HG02610 (cell line): ENCODE results near the gene HSFX3.
"Not testable (repeated sequence)": the region's sequence is repeated elsewhere in the genome, so short reads cannot be mapped to it uniquely, and the experiment has no call there.

ENCODE experiments used
- ATAC-seq: cut with Tn5 transposase; IDR thresholded peaks from one replicate; pipeline ENCODE4 v1.9.1; 2021; ENCODE audit warnings: mild to moderate bottlenecking, moderate library complexity; ENCODE audit not compliant: unreplicated experiment

HSFX3 gene

DNA sequence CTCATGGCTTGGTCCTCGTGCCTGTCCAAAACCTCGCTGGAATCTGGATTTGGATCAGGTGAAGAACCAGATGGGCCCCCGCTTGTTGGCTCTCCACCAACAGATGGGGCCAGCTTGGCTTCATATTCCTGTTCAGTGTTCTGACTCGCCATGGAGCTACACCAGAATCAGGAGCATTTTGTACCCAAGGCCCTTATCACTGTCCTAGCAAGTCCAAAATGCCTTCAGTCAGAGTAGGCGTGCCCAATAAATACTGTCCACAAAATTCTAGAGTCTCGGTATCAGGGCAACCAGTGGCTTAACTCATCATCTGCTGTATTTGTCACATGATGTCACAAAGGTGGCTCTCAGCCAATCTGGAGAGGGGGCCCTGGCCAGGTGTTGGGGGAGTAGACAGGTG lies at the start of gene HSFX3:
Gene HSFX3, minus strand, starts transcription at position 224 of the 400 bp plus-strand sequence. Its CDS starts 72 bp downstream, at position 152.
- not testable (repeated sequence) for ATAC-seq

- not testable (repeated sequence) for ATAC-seq
Measured at GRCh38 chrX:149598603-149599002, 48.9 kb upstream of the HSFX3 start.

DNA sequence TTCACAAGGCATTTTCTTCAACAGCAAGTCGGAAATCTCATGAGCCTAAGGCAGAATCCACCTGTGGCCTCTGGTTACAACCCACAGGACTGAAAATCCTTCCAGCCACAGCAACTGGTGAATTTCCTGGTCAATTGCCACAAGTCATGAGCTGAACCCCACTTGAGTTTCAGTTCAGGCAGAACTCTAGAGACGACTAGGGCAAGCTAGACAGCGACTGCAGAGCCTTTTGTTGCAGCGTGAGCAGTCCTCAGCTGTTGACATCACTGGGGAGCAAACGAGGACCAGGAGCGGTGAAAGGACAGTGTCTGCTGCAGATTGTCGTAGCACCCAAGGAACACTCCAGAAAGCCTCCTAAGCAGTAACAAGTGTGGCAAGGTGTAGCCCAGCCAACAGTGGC lies 46.2 kb upstream of the HSFX3 start:
- ATAC-seq = not testable (repeated sequence)

DNA sequence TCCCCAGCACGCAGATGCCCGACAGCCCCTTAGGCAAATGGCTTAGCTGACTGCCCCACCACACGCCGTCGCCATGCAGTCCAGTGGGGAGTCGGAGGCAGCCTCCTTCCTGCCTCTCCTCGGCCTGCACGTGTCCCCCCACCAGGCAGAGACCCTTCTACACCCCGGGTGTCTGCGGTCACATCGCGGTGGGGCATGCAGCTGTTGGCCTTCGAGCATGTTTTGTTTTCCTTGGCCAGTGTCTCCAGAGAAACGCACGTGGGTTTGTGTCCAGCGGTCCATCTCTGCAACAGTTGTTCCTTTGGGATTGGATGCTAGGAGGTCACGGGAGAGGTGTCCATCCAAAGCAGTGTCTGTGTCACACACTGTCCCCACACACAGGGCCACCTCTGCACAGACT lies 45.5 kb upstream of the HSFX3 start, which contains the start of gene HSFX2:
Gene HSFX2, minus strand, starts transcription at position 101 of the 400 bp plus-strand sequence. CDS start 614 bp downstream, outside the sequence.
- ATAC-seq = not testable (repeated sequence)

GRCh38 chrX:149590993-149591392 lies 41.3 kb upstream of the HSFX3 start:
- ATAC-seq = not testable (repeated sequence)

DNA sequence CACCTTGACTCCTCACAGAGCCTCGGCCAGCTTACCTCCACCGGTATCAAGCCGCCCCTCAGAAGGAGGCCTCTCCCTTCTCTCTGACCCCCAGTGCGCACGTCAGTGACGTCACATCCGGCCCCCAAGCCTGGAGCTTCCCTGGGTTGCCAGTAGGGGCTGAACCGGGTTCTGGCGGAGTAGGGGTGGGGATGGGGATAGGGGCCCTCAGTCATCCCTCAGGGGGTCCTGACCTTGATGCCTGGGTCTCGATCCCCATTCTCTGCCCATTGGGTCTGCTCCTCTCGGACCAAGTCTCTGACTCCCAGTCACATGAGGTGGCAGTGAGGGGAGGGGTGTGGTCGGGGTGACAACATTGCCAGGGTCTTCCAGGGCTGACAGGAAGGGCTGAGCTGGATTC lies 37.6 kb upstream of the HSFX3 start, which contains the start of gene MAGEA9B:
Gene MAGEA9B, minus strand, starts transcription at position 101 of the 400 bp plus-strand sequence. CDS start 4,280 bp downstream, outside the sequence.
- ATAC-seq = not testable (repeated sequence)

- ATAC-seq = not testable (repeated sequence)
Measured at GRCh38 chrX:149585631-149586030, 35.9 kb upstream of the HSFX3 start.

DNA sequence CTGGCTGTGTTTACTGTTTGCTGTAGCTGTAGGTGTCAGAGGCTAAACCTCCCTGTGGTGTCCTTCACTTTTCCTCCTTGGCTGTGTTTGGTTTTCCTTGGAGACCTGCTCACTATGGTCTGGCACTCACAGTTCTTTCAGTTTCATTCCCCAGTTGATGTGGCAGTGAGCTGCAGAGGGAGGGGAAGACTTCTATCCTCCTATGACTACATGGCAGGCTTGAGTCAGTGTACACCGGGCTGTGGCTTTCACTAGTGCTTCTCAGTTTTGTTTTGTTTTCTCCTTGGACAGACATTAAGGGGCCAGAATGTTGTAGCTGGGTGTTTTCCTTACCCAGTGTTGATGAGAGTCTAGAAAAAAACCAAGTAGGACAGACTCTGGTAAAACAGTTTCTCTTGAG lies 23.7 kb upstream of the HSFX3 start:
- peak; percentile 100 for ATAC-seq

DNA sequence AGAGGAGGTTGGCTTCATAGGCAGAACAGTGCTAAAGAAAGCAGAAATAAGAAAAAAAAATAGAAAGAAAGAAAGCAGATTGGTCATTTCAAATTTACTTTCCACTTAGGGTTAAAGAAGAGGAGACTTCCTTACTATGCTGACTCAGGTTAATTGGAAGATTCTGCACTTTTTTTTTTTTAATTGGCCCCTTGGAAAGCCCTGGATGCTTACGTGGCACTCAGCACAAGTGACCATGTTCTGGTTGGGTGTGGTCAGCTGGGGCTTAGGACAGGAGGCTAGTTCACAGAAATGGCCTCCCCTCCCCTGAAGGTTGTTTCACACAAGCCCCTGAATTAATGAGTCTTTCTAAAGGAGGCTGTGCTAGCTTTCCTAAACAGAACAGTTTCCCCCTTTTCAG lies 23.0 kb upstream of the HSFX3 start:
- no peak for ATAC-seq

- ATAC-seq = no peak
Measured at GRCh38 chrX:149571770-149572169, 22.0 kb upstream of the HSFX3 start.

GRCh38 chrX:149570668-149571067 lies 20.9 kb upstream of the HSFX3 start:
- no peak for ATAC-seq

- peak; percentile 31 for ATAC-seq
Measured at GRCh38 chrX:149569770-149570169, 20.0 kb upstream of the HSFX3 start.

DNA sequence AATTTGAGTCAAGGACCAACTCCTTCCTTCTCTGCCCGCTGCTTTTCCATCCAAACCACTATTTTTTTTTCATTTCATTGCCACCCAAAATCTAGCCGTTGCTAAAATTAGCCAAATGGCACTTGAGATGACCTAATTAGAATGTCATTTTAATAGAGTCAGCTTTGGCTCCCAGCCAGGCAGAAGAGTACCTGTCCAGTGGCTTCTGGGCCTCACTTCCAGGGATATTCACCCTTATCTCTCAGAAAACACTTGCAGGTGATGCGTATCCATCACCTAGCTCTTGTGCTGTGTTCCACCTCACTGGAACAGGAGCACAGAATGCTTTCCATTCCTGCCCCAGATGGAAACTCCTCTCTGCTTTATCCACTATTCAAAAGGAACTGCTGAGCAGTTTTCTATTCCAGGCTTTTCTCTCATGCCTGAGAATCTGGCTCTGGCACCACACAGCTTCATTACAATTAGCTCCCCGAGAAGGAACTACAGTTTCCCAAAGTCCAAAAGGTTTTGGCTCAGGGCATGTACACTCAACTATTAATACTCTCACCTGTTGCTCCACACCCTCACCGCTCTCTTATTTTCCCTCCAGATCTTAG lies 19.1 kb upstream of the HSFX3 start:
- ATAC-seq = no peak

DNA sequence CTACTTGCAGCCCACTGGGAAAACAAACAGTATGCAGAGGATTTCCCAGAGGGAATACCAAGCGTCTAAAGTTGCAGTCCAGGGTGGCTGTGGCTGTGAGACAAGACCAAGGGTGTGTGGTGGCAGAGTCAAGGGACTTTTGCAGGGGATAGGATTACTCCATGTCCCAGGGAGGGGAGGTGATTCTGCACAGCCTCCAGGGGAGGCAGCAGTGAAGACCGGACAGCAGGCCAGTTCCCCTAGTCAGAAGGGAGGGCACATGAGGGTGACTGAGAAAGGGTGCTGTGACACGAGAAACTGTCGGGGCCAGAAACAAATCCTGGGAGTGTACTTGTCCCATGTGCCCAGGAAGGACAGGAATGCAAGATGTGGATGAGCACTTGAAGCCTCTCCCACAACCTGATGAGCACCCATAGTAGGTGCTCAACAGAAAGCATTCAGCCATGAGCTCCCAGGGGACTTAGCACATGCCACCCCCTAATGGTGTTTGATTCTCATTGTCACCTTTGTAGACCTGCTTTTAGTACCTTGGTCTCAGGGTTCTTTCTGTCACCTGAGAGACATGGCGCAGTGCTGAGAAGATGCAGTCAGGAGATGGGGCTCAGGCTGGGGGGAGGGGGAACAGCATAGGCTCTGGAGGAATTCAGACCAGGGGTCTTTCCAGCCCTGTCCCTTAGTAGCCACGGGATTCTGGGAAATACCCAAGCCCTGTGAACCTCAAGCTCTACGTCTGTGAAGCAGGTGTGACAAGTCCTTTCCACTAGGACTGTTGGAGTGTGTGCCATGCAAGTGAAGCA lies 18.1 kb upstream of the HSFX3 start:
- ATAC-seq = no peak

DNA sequence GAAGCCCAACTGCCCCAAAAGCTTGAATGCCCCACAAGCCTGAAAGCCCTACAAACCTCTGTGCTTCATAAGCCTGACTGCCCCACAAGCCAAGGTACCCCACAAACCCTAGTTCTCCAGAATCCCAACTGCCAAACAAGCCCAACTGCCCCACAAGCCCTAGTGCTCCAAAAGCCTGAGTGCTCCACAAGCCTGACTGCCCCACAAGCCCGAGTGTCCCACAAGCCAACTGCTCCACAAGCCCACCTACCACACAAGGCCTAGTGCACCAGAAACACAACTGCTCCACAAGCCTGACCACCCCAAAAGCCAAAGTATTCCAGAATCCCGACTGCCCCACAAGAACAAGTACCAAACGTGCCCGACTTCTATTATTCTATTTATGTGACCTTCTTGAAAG lies 13.6 kb upstream of the HSFX3 start:
- ATAC-seq = no peak

- not testable (repeated sequence) for ATAC-seq
Measured at GRCh38 chrX:149555251-149555650, 5.5 kb upstream of the HSFX3 start.

- ATAC-seq = not testable (repeated sequence)
Measured at GRCh38 chrX:149551939-149552248, 2.2 kb upstream of the HSFX3 start.

- ATAC-seq = peak; percentile 70
Measured at GRCh38 chrX:149551245-149551938, 1.7 kb upstream of the HSFX3 start.

DNA sequence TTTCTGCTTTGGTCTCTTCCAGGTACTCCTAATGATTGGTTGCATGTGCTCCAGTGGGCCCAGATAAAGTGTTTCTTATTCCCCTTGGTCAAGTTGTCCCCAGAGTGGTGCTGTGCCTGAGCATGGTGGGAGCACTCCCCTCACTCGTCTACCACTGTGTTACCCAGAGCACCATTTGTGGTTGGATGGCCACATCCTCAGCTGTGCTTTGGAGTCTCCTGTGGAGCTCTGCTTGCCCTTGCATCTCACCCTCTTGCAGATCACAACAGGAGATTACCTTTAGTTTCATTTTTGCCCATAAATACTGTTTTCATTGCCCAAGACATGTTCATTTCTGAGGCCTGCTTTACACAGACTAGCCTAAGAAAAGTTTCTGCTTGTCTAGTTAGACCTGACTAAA lies 730 bp upstream of the HSFX3 start:
- ATAC-seq = not testable (repeated sequence)

- ATAC-seq = not testable (repeated sequence)
Measured at GRCh38 chrX:149547782-149548181, 1.9 kb downstream of the HSFX3 start.

- not testable (repeated sequence) for ATAC-seq
Measured at GRCh38 chrX:149546962-149547361, 2.8 kb downstream of the HSFX3 start.
